ENCODE results near the gene EMP2.

EMP2 gene

GRCh38 chr16:10571354-10571753 is 9.0 kb downstream of the EMP2 start:
- Histone ChIP-seq H3K9me2 (ENCODE audit: low read depth, low read length) (no peaks in the 10 kb centered on the region), H3K9ac (ENCODE audit: low read length) (no peak overlapping the region), H3K4me3 (ENCODE audit: low read depth, low read length, poor library complexity, severe bottlenecking) (no peak overlapping the region), H2AFZ (ENCODE audit: low read length) (no peak overlapping the region), H3K27me3 (ENCODE audit: insufficient read depth, low read length) (no peaks in the 10 kb centered on the region), H4K20me1 (ENCODE audit: insufficient read depth, low read length) (no peaks in the 10 kb centered on the region), H3K36me3 (ENCODE audit: insufficient read depth, low read length) (no peaks in the 10 kb centered on the region), H3K27ac (ENCODE audit: low read depth, low read length, poor library complexity, severe bottlenecking) (no peak overlapping the region), H3K79me2 (ENCODE audit: insufficient read depth, low read length) (no peaks in the 10 kb centered on the region), H3F3A (ENCODE audit: insufficient read depth, low read length) (no peaks in the 10 kb centered on the region), H3K4me1 (ENCODE audit: insufficient read depth, low read length, severe bottlenecking) (no peaks in the 10 kb centered on the region), H3K4me2 (ENCODE audit: low read length) (no peak overlapping the region), H3K9me3 (ENCODE audit: low read length) (no peaks in the 10 kb centered on the region)
- TF ChIP-seq EZH2 (IDR thresholded peaks at IDR 0.05; ENCODE audit: borderline replicate concordance, low read length): no peak
- TF ChIP-seq, protein P1, sequence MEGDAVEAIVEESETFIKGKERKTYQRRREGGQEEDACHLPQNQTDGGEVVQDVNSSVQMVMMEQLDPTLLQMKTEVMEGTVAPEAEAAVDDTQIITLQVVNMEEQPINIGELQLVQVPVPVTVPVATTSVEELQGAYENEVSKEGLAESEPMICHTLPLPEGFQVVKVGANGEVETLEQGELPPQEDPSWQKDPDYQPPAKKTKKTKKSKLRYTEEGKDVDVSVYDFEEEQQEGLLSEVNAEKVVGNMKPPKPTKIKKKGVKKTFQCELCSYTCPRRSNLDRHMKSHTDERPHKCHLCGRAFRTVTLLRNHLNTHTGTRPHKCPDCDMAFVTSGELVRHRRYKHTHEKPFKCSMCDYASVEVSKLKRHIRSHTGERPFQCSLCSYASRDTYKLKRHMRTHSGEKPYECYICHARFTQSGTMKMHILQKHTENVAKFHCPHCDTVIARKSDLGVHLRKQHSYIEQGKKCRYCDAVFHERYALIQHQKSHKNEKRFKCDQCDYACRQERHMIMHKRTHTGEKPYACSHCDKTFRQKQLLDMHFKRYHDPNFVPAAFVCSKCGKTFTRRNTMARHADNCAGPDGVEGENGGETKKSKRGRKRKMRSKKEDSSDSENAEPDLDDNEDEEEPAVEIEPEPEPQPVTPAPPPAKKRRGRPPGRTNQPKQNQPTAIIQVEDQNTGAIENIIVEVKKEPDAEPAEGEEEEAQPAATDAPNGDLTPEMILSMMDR (IDR thresholded peaks at IDR 0.05; ENCODE audit: low read length): no peak

DNA sequence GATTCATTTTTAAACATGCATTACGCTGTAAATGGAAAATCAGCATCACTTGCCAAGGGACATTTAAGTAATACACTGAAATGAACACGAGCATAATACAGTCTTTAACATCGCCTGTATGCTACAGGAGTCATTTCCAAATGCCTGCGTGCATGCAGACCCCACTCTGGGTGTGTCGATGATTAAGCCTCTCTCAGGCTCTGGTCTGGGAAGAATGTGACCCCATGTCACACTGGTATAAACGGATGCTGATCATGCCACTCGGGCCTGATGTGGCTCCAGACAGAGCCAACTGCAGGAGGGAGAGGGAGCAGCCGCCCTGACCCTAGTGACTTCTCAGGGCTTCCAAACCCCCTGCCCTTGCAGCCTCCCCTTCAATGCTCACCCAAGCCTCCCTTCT is 10.8 kb downstream of the EMP2 start:
- Histone ChIP-seq H3K27ac (ENCODE audit: low read depth, low read length, poor library complexity, severe bottlenecking) (no peak overlapping the region), H3K27me3 (ENCODE audit: insufficient read depth, low read length) (no peaks in the 10 kb centered on the region), H4K20me1 (ENCODE audit: insufficient read depth, low read length) (no peaks in the 10 kb centered on the region), H3F3A (ENCODE audit: insufficient read depth, low read length) (no peaks in the 10 kb centered on the region), H2AFZ (ENCODE audit: low read length) (no peak overlapping the region), H3K9me2 (ENCODE audit: low read depth, low read length) (no peaks in the 10 kb centered on the region), H3K9ac (ENCODE audit: low read length) (no peak overlapping the region), H3K4me2 (ENCODE audit: low read length) (no peak overlapping the region), H3K4me3 (ENCODE audit: low read depth, low read length, poor library complexity, severe bottlenecking) (no peak overlapping the region), H3K4me1 (ENCODE audit: insufficient read depth, low read length, severe bottlenecking) (no peaks in the 10 kb centered on the region), H3K9me3 (ENCODE audit: low read length) (no peaks in the 10 kb centered on the region), H3K36me3 (ENCODE audit: insufficient read depth, low read length) (no peaks in the 10 kb centered on the region), H3K79me2 (ENCODE audit: insufficient read depth, low read length) (no peaks in the 10 kb centered on the region)
- no peak for TF ChIP-seq EZH2 (IDR thresholded peaks at IDR 0.05; ENCODE audit: borderline replicate concordance, low read length)
- TF ChIP-seq, protein P1 (IDR thresholded peaks at IDR 0.05; ENCODE audit: low read length): no peak

DNA sequence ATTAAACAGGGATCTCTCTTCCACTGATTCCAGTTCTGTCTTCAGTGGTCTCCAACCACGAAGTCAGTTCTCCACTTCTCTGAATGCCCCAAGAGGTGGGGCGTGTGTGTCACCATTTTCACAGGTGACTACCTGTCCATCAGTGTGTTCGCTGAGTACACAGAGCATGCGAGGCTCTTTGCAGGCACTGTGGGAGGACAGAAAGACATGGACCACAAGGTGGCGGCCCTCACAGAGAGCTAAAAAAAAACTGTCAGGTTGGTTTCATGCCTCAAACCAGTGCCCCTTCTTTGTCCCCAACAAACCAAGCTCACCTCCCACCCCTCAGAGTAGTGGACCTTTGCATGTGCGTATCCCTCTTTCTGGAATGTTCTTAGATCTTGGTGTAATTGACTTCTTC is 13.8 kb downstream of the EMP2 start:
- H3F3A ChIP-seq (ENCODE audit: insufficient read depth, low read length): no peaks in the 10 kb centered on the region
- no peaks in the 10 kb centered on the region for H3K9me3 ChIP-seq (ENCODE audit: low read length)
- H4K20me1 ChIP-seq (ENCODE audit: insufficient read depth, low read length): no peaks in the 10 kb centered on the region
- H3K9me2 ChIP-seq (ENCODE audit: low read depth, low read length): no peaks in the 10 kb centered on the region
- no peak for TF ChIP-seq EZH2 (IDR thresholded peaks at IDR 0.05; ENCODE audit: borderline replicate concordance, low read length)
- TF ChIP-seq, protein P1 (IDR thresholded peaks at IDR 0.05; ENCODE audit: low read length): no peak
- no peak overlapping the region for H3K4me2 ChIP-seq (ENCODE audit: low read length)
- no peak overlapping the region for H2AFZ ChIP-seq (ENCODE audit: low read length)
- no peak overlapping the region for H3K4me3 ChIP-seq (ENCODE audit: low read depth, low read length, poor library complexity, severe bottlenecking)
- H3K36me3 ChIP-seq (ENCODE audit: insufficient read depth, low read length): no peaks in the 10 kb centered on the region
- H3K4me1 ChIP-seq (ENCODE audit: insufficient read depth, low read length, severe bottlenecking): no peaks in the 10 kb centered on the region
- H3K27ac ChIP-seq (ENCODE audit: low read depth, low read length, poor library complexity, severe bottlenecking): no peak overlapping the region
- no peaks in the 10 kb centered on the region for H3K79me2 ChIP-seq (ENCODE audit: insufficient read depth, low read length)
- H3K9ac ChIP-seq (ENCODE audit: low read length): no peak overlapping the region
- no peaks in the 10 kb centered on the region for H3K27me3 ChIP-seq (ENCODE audit: insufficient read depth, low read length)

All from OCI-LY1 (cell line).